Heart right ventricle (tissue), 16 donors: Measurements from ENCODE around the gene CXADR. TPM values are rescaled to one million over a fixed set of nuclear protein-coding genes. Genes with fewer than 3 reads are reported as not detected.
A peak's percentile ranks its signal among the peaks of the same experiment; 100 is the strongest.

ENCODE experiments used
- ATAC-seq, 8 donors: fragments of 200-7000 bp; cut with Tn5 transposase; one replicate each; pipeline ENCODE4 v1.9.1; 2020; ENCODE audit warnings: mild to moderate bottlenecking in 8 of 8, moderate library complexity in 8 of 8, moderate number of reproducible peaks in 1 of 8
- DNase-seq, 2 donors: peaks; one replicate each; pipeline ENCODE4 v3.0.0-alpha.2; 2020
- H3K27ac ChIP-seq, 10 donors: fragments of 200-600 bp; sonication (generic) in 2 of 10; one replicate each; pipeline versions ENCODE4 v1.5.0 to v1.8.0; 2020 to 2022; ENCODE audit warnings: mild to moderate bottlenecking in 3 of 10
- H3K27me3 ChIP-seq, 7 donors: fragments of 200-600 bp; one replicate each; pipeline ENCODE4 v1.8.0; 2021 to 2022; ENCODE audit warnings: mild to moderate bottlenecking in 2 of 7
- H3K36me3 ChIP-seq, 9 donors: fragments of 200-600 bp; sonication (generic) in 1 of 9; one replicate each; pipeline versions ENCODE4 v1.5.0 to v1.8.0; 2020 to 2022; ENCODE audit warnings: mild to moderate bottlenecking in 2 of 9
- H3K4me1 ChIP-seq, 9 donors: fragments of 200-600 bp; sonication (generic) in 1 of 9; one replicate each; pipeline versions ENCODE4 v1.5.0 to v1.8.0; 2020 to 2022; ENCODE audit warnings: mild to moderate bottlenecking in 4 of 9
- H3K4me3 ChIP-seq, 10 donors: fragments of 200-600 bp; sonication (generic) in 2 of 10; one replicate each; pipeline versions ENCODE4 v1.5.0 to v1.8.0; 2020 to 2022; ENCODE audit warnings: mild to moderate bottlenecking in 7 of 10, moderate library complexity in 2 of 10
- H3K9me3 ChIP-seq, 11 donors: fragments of 200-600 bp in 10 of 11; sonication (generic) in 2 of 11; one replicate each; pipeline versions ENCODE4 v1.5.0 to v1.8.0; 2013 to 2022; ENCODE audit warnings: mild to moderate bottlenecking in 2 of 11, control low read depth in 1 of 11, moderate library complexity in 1 of 11
- CTCF ChIP-seq, 9 donors: fragments of 200-600 bp; sonication (generic) in 2 of 9; IDR thresholded peaks; one replicate each; pipeline versions ENCODE4 v1.5.0 to v1.8.0; 2021 to 2022; ENCODE audit warnings: antibody characterized with exemption in 9 of 9, mild to moderate bottlenecking in 5 of 9, moderate library complexity in 1 of 9
- WGBS, 2 donors: extraction: QIAGEN DNeasy Blood & Tissue Kit; methylation state at CpG; one replicate each; pipeline ENCODE4 v1.1.7; 2013; ENCODE audit warnings: inconsistent platforms in 1 of 2; 5-methylcytosine and 5-hydroxymethylcytosine counted together
- intact Hi-C, 10 donors: fragments of 100-400 bp; cut with DNase I; formaldehyde crosslinking; loops; one replicate each; pipeline versions ENCODE4 v1.11.1 to v1.14.2; 2022
- polyA plus RNA-seq, 2 donors: library from polyadenylated mRNA; stranded (reverse); fragments of 200-250 nt; gene quantifications; one replicate each; pipeline ENCODE4 v1.2.3, GENCODE V29; 2013
- total RNA-seq, 10 donors: library from RNA; stranded (reverse); fragmentation: NEBNext Ultra II Directional in 3 of 10; extraction: Animal tissue kit (Norgen Biotek cat#: 25700) in 3 of 10; gene quantifications; one replicate each; pipeline versions ENCODE4 v1.2.1 to v1.2.4, GENCODE V29; 2021 to 2023
- donor health status: Arrhythmogenic right ventricular cardiomyopathy.
- donor health status: ischemic (EF 13 %, LVEDD 7.1; RV severe dilation, severe dysfunction).
- donor health status: healthy with polysubstance abuse.
- donor health status: DM: no; HTN: yes; CAD: no.
- donor health status: DM: no; HTN: no; CAD: no.
- donor health status: ischemic (EF 25% LVEDD 6.9; RV normal size, moderate dysfunction).
- donor health status: ischemic (EF 25% LVEDD 5.7; RV mildly dilated, moderate dysfunction).
- donor health status: healthy.
- donor health status: DM: yes; HTN: yes; CAD: no.
- donor health status: Ischemic cardiomyopathy.
- donor health status: ischemic (EF 35%, LVEDD 5.7; RV mildly dilated, moderate dysfunction).
- donor health status: nonischemic (EF 11% LVEDD 7.7; RV severe dilation, severe dysfunction).
- donor health status: DM: yes; HTN: yes; CAD: no.
- donor health status: PGD.
- donor health status: ischemic (EF 29% LVEDD 5.4; RV normal size, mild dysfunction).
- donor health status: nonischemic (EF 23%, LVEDD 6.1; RV moderate dilation, normal function).

The CXADR gene
- total and polyA plus RNA-seq, 12 donors: 6.4 to 42.1 (median 27.7) TPM

GRCh38 chr21:17529648-17530047 is 16.8 kb downstream of the CXADR start:
- intact Hi-C loops: no loop called here
- no peaks in the 10 kb centered on the region for H3K9me3 ChIP-seq
- ATAC-seq (no peak), DNase-seq (no peak)
- no peaks in the 10 kb centered on the region for H3K27me3 ChIP-seq
- no peak for TF ChIP-seq CTCF (IDR thresholded peaks at IDR 0.05)
- no peaks in the 10 kb centered on the region for H3K36me3 ChIP-seq
- no peak overlapping the region for H3K27ac ChIP-seq
- peaks cover 0 to 18% (median 7%) of the 10 kb centered on the region in 9 donors for H3K4me1 ChIP-seq
- H3K4me3 ChIP-seq: no peak overlapping the region
- WGBS, 2 donors: 93 to 96% methylated on average over 5 of the region's 5 CpGs

GRCh38 chr21:17532292-17532691 is 19.4 kb downstream of the CXADR start:
- Histone ChIP-seq H3K9me3 (no peaks in the 10 kb centered on the region), H3K27me3 (no peaks in the 10 kb centered on the region), H3K36me3 (no peaks in the 10 kb centered on the region), H3K27ac (no peak overlapping the region), H3K4me1 (peaks cover 0 to 25% (median 6%) of the 10 kb centered on the region in 9 donors), H3K4me3 (no peak overlapping the region)
- 73 to 83% methylated on average over 3 of the region's 3 CpGs for WGBS, 2 donors
- no peak for ATAC-seq
- DNase-seq: no peak
- TF ChIP-seq CTCF (IDR thresholded peaks at IDR 0.05): no peak
- intact Hi-C loops: no loop called here

GRCh38 chr21:17536381-17536780 is 23.5 kb downstream of the CXADR start:
- Histone ChIP-seq H3K4me3 (no peak overlapping the region), H3K36me3 (no peaks in the 10 kb centered on the region), H3K4me1 (peaks cover 0 to 37% (median 16%) of the 10 kb centered on the region in 9 donors), H3K27me3 (no peaks in the 10 kb centered on the region), H3K27ac (no peak overlapping the region), H3K9me3 (peaks cover 0 to 4% (median 0%) of the 10 kb centered on the region in 11 donors)
- ATAC-seq (peak in 1 of 8 donors; percentile 19), DNase-seq (no peak)
- 55 to 62% methylated on average over 3 of the region's 3 CpGs for WGBS, 2 donors
- TF ChIP-seq CTCF (IDR thresholded peaks at IDR 0.05): no peak
- intact Hi-C loops: no loop called here

GRCh38 chr21:17537299-17537698 is 24.5 kb downstream of the CXADR start:
- intact Hi-C loops: no loop called here
- no peak for ATAC-seq

More at GRCh38 chr21:17537299-17537698, 24.5 kb downstream of the CXADR start:
- Histone ChIP-seq H3K27me3 (no peaks in the 10 kb centered on the region), H3K27ac (no peak overlapping the region), H3K4me3 (no peak overlapping the region), H3K4me1 (peaks cover 0 to 41% (median 21%) of the 10 kb centered on the region in 9 donors), H3K9me3 (peaks cover 0 to 4% (median 0%) of the 10 kb centered on the region in 11 donors), H3K36me3 (no peaks in the 10 kb centered on the region)
- WGBS, 2 donors: 67 to 75% methylated on average over 2 of the region's 2 CpGs
- TF ChIP-seq CTCF (IDR thresholded peaks at IDR 0.05): no peak
- no peak for DNase-seq
